Mucosa of rectum (tissue), 2 donors: ENCODE data around the gene TUBB4B.

Source experiments
- H3K27ac ChIP-seq, 2 donors: one replicate each; pipeline ENCODE4 v1.7.0; 2013; ENCODE audit warnings: inconsistent platforms in 2 of 2, low read depth in 2 of 2, low read length in 2 of 2
- H3K27me3 ChIP-seq, 2 donors: one replicate each; pipeline ENCODE4 v1.7.0; 2013; ENCODE audit warnings: low read length in 2 of 2; ENCODE audit not compliant: control insufficient read depth in 2 of 2, insufficient read depth in 2 of 2
- H3K36me3 ChIP-seq, 2 donors: one replicate each; pipeline ENCODE4 v1.7.0; 2013; ENCODE audit warnings: low read length in 2 of 2; ENCODE audit not compliant: control insufficient read depth in 2 of 2, insufficient read depth in 2 of 2
- H3K4me1 ChIP-seq, 2 donors: one replicate each; pipeline ENCODE4 v1.7.0; 2013; ENCODE audit warnings: low read length in 2 of 2, mild to moderate bottlenecking in 1 of 2; ENCODE audit not compliant: control insufficient read depth in 2 of 2, insufficient read depth in 2 of 2
- H3K4me3 ChIP-seq, 2 donors: one replicate each; pipeline ENCODE4 v1.7.0; 2013; ENCODE audit warnings: low read length in 2 of 2
- H3K9ac ChIP-seq, 2 donors: one replicate each; pipeline ENCODE4 v1.7.0; 2013; ENCODE audit warnings: low read length in 2 of 2, low read depth in 1 of 2, mild to moderate bottlenecking in 1 of 2
- H3K9me3 ChIP-seq, 2 donors: one replicate each; pipeline ENCODE4 v1.7.0; 2013; ENCODE audit warnings: low read length in 2 of 2; ENCODE audit not compliant: control insufficient read depth in 2 of 2
- donor health status: healthy.
- donor health status: Normal muscosa, but diverticular disease.

TUBB4B gene

GRCh38 chr9:137240841-137241489 is at the start of gene TUBB4B:
TUBB4B (plus strand) TSS chr9:137241287; CDS start chr9:137241361, 74 bp downstream.
- H3K27ac ChIP-seq = peak within 1 kb of the TSS; percentile 99
- H3K4me3 ChIP-seq = peak within 1 kb of the TSS; percentile 75 to 85
- peaks cover 14 to 19% of the 10 kb centered on the region in 2 donors for H3K36me3 ChIP-seq
- H3K27me3 ChIP-seq = no peaks in the 10 kb centered on the region
- H3K9ac ChIP-seq = peak within 1 kb of the TSS; percentile 72 to 94
- no peaks in the 10 kb centered on the region for H3K9me3 ChIP-seq
- peaks cover 52 to 60% of the 10 kb centered on the region in 2 donors for H3K4me1 ChIP-seq

- no peaks in the 10 kb centered on the region for H3K27me3 ChIP-seq
- H3K27ac ChIP-seq = no peak overlapping the region
- H3K9ac ChIP-seq = no peak overlapping the region
- H3K36me3 ChIP-seq = peaks cover 27 to 31% of the 10 kb centered on the region in 2 donors
- H3K4me1 ChIP-seq = peaks cover 57 to 65% of the 10 kb centered on the region in 2 donors
- no peak overlapping the region for H3K4me3 ChIP-seq
- no peaks in the 10 kb centered on the region for H3K9me3 ChIP-seq
Measured at GRCh38 chr9:137191691-137192447, 49.2 kb upstream of the TUBB4B start.

- Histone ChIP-seq H3K27me3 (no peaks in the 10 kb centered on the region), H3K27ac (no peak overlapping the region), H3K4me3 (no peak overlapping the region), H3K9ac (no peak overlapping the region), H3K4me1 (peaks cover 52 to 61% of the 10 kb centered on the region in 2 donors), H3K36me3 (peaks cover 27% of the 10 kb centered on the region in 2 donors), H3K9me3 (no peaks in the 10 kb centered on the region)
Measured at GRCh38 chr9:137192448-137192780, 48.7 kb upstream of the TUBB4B start.

GRCh38 chr9:137192859-137193258 is 48.2 kb upstream of the TUBB4B start:
- H3K9ac ChIP-seq = no peak overlapping the region
- peaks cover 26 to 27% of the 10 kb centered on the region in 2 donors for H3K36me3 ChIP-seq
- H3K4me1 ChIP-seq = peaks cover 52 to 61% of the 10 kb centered on the region in 2 donors
- H3K27ac ChIP-seq = no peak overlapping the region
- no peaks in the 10 kb centered on the region for H3K9me3 ChIP-seq
- no peaks in the 10 kb centered on the region for H3K27me3 ChIP-seq
- no peak overlapping the region for H3K4me3 ChIP-seq

- Histone ChIP-seq H3K36me3 (peaks cover 26 to 27% of the 10 kb centered on the region in 2 donors), H3K4me3 (no peak overlapping the region), H3K27ac (no peak overlapping the region), H3K9ac (no peak overlapping the region), H3K27me3 (no peaks in the 10 kb centered on the region), H3K9me3 (no peaks in the 10 kb centered on the region), H3K4me1 (peaks cover 57 to 67% of the 10 kb centered on the region in 2 donors)
Measured at GRCh38 chr9:137193771-137194170, 47.3 kb upstream of the TUBB4B start.

- Histone ChIP-seq H3K4me1 (peaks cover 60 to 66% of the 10 kb centered on the region in 2 donors), H3K27ac (peak overlapping the region; percentile 96 to 97), H3K4me3 (peak overlapping the region; percentile 55 to 57)
Measured at GRCh38 chr9:137194388-137194787, 46.7 kb upstream of the TUBB4B start.

GRCh38 chr9:137194909-137195308 is 46.2 kb upstream of the TUBB4B start:
- Histone ChIP-seq H3K4me3 (peak overlapping the region; percentile 55 to 57), H3K9ac (peak overlapping the region; percentile 60 to 65), H3K27me3 (no peaks in the 10 kb centered on the region), H3K27ac (peak overlapping the region; percentile 96 to 97), H3K36me3 (peaks cover 25 to 26% of the 10 kb centered on the region in 2 donors), H3K9me3 (no peaks in the 10 kb centered on the region), H3K4me1 (peaks cover 58 to 62% of the 10 kb centered on the region in 2 donors)

More at GRCh38 chr9:137194388-137194787, 46.7 kb upstream of the TUBB4B start:
- Histone ChIP-seq H3K9ac (peak overlapping the region; percentile 24 to 65), H3K9me3 (no peaks in the 10 kb centered on the region), H3K36me3 (peaks cover 26 to 27% of the 10 kb centered on the region in 2 donors), H3K27me3 (no peaks in the 10 kb centered on the region)

- Histone ChIP-seq H3K36me3 (peaks cover 19 to 20% of the 10 kb centered on the region in 2 donors), H3K9ac (peak overlapping the region; percentile 60 to 65), H3K4me1 (peaks cover 53 to 54% of the 10 kb centered on the region in 2 donors), H3K27me3 (no peaks in the 10 kb centered on the region), H3K9me3 (no peaks in the 10 kb centered on the region), H3K27ac (peak overlapping the region; percentile 96 to 97), H3K4me3 (peak overlapping the region; percentile 55 to 57)
Measured at GRCh38 chr9:137195525-137196220, 45.4 kb upstream of the TUBB4B start.

GRCh38 chr9:137198051-137198901 is 42.8 kb upstream of the TUBB4B start:
- Histone ChIP-seq H3K36me3 (no peaks in the 10 kb centered on the region), H3K27ac (peak overlapping the region; percentile 96 to 97), H3K4me3 (peak overlapping the region; percentile 67 to 72), H3K9ac (peak overlapping the region; percentile 83), H3K9me3 (no peaks in the 10 kb centered on the region), H3K4me1 (peaks cover 56 to 60% of the 10 kb centered on the region in 2 donors), H3K27me3 (no peaks in the 10 kb centered on the region)
